EH (cell line): ENCODE measurements around the gene NFIC.
"Not testable (repeated sequence)": the region's sequence is repeated elsewhere in the genome, so short reads cannot be mapped to it uniquely, and the experiment has no call there.

Experiments used
- DNase-seq: peaks from one replicate; pipeline ENCODE4 v3.0.0-alpha.2; 2015; ENCODE audit warnings: low read depth

The NFIC gene

DNA sequence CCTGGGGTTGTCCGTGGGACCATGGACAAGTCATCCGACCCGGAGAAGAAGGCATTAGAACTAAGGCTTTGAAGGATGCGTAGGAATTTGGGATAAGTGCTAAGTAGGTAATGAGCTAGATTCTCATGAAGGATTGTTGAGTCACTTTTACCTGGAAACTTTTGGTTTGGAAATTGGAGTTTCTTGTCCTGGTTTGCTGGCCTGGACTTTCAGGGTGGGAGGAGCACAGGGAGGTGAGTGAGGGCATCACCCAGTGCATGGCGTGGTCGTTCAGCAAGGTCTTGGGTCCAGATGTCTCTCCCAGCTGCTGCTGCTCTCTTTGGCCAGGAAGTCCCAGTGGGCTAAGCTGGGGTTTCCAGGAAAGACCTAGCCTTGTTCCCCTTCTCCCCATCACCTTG, 7.6 kb downstream of the NFIC start:
- no peak for DNase-seq

DNA sequence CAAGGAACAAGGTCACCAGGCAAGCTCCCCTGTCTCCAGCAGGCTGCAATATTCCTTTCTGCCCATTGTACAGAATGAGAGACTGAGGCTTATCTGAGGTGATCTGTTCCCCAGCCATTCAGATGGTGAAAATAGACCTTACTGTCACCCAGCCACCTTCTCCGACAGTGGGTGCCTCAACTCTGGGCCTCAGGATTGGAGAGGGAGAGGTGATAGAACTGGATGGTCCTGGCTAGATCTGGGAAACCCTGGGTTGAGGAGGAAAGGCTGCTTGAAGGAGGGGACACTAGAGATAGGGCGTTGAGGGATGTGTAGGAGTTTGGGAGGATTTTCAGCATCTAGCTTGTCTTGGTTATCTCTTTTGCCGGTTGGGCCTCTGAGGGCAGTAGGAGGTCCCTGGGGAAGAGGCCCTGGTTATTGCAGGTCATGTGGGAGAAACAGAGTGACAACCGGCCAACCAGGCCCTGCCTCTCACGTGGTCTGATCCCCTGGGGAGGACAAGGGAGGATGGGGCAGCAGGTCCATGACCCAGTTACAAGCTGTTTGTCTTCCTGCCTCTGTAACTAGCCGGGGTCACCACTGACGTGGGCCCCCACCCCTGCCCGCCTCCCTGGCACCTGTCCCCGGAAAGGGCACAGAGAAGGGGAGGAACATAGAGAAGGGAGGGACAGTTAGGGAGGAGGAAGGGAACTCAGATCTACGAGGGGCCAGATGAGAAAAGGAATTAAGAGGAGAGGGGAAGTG, 8.2 kb downstream of the NFIC start:
- DNase-seq: no peak

DNA sequence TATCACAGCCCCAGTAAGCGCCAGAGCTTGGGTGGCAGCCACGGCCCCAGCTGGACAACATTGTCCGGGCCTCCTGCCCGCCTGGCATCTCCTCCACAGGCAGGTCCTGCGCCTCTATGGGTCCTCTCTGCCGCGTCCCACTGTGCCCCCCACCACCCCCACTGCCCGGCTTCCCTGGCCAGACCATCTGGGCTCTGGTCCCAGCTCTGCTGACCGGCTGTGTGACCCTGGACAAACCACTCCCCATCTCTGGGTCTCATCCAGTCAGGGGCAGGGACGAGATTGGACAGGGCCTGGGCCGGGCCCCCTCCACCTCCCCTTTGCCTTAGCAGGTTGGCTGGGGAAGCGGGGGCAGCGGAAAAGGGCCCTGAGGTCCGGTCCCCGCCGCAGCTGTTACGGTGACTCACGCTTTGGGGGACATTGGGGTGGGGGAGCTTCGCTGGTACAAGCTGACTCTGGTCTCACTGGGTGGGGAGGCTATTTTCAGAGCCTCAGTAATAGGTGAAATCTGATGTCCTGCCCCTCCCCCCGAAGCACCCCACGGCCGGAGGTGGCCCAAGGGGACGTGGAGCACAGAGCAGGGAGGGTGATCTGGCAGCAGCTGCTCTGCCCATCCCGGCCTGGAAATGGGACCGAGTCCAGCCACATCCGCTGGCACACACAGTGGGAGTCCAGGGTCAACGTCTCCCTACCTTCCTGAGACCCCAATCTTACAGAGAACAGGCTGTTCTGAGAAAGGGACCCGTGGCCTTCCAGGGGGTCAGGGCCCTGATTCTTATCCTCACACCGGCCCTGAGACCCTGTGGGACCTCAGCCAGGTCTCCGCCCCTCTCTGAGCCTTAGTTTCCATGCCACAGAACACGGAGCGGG, 9.1 kb downstream of the NFIC start:
- peak; percentile 76 for DNase-seq

DNA sequence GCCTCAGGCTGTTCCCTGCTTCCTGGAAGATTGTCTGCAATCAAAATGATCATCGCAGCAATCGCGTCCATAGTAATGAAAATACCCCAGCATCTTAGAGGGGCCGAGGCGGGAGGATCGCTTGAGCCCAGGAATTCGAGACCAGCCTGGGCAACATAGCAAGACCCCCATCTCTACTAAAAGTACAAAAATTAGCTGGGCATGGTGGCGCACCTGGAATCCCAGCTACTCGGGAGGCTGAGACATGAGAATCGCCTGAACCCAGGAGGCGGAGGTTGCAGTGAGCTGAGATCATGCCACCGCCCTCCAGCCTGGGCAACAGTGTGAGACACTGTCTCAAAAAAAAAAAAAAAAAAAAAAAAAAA, 9.7 kb downstream of the NFIC start:
- DNase-seq: not testable (repeated sequence)

DNA sequence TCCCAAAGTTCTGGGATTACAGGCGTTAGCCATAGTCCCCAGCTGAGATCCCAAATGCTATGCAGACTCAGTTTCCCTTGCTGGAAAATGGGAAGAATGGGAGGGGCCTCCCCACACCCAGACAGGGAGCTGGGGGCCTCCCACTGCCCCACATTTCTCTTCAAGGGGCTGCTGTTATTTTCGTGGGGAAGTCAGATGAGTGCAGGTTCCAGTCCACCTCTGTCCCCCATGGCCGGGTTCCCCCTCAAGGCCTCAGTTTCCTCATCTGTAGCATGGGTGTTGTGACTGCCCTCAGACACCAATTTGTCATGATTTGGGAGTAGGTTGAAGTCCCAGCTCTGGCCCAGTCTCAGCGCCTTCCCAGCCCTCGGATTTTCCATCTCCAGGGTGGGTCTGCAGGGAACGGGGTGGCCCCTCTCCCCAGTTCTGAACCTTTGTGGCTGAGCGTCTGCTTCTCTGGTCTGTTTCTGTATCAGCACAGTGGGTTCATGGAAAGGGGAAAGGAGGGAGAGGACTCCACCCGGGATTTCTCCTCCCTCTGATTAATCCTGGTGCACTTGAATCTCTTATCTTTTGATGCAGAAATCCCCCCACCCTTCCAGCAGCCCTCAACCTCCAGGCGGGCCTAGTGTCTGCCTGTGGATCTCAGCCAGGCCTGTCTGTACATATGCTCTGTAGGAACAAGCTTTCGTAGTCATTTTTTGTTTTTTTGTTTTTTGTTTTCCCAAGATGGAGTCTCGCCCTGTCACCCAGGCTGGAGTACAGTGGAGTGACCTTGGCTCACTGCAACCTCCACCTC, 12.2 kb downstream of the NFIC start:
- no peak for DNase-seq

DNA sequence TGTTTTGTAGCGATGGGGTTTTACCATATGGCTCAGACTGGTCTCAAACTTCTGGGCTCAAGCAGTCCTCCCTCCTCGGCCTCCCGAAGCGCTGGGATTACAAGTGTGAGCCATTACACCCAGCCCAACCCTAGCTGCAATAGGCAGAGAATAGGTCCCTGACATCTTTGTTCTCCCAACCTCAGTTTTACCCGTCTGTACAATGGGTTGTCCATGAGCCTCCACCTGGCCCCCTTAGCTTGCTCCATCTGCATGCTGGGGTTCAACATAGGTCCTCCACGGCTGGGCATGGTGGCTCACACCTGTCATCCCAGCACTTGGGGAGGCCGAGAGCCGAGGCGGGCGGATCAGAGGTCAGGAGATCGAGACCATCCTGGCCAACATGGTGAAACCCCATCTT, 14.4 kb downstream of the NFIC start:
- no peak for DNase-seq

DNA sequence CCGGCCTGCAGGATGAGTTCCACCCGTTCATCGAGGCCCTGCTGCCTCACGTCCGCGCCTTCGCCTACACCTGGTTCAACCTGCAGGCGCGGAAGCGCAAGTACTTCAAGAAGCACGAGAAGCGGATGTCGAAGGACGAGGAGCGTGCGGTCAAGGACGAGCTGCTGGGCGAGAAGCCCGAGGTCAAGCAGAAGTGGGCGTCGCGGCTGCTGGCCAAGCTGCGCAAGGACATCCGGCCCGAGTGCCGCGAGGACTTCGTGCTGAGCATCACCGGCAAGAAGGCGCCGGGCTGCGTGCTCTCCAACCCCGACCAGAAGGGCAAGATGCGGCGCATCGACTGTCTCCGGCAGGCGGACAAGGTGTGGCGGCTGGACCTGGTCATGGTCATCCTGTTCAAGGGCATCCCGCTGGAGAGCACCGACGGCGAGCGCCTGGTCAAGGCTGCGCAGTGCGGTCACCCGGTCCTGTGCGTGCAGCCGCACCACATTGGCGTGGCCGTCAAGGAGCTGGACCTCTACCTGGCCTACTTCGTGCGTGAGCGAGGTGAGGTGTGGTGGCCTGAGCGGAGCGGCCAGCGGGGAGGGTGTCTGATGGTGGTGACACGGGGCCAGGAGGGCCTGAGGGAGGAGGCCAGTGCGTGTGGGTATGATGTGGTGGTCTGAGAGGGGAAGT, 15.5 kb downstream of the NFIC start:
- DNase-seq: no peak

DNA sequence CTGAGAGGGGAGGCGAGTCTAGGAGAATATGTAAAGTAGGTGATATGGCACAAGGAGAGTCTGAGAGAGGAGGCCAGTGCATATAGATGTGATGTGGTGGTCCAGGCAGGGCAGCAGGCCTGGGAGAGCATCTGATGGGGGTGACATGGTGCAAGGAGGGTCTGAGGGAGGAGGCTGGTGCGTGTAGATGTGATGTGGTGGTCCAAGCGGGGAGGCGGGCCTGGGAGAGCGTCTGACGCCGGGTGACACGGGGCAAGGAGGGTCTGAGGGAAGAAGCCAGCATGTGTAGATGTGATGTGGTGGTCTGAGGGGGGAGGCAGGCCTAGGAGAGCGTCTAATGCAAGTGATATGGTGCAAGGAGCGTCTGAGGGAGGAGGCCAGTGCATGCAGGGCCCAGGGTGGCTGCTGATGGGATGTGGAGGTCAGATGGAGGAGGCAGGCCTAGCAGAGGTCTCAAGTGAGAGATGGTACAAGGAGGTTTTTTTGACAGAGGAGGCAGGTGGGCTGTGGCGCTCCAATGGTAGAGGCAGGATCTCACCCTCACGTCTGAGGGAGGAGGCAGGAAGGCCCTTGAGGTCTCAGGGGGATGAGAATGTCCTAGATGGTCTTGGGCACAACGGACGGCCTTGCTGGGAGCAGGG, 16.2 kb downstream of the NFIC start:
- no peak for DNase-seq

DNA sequence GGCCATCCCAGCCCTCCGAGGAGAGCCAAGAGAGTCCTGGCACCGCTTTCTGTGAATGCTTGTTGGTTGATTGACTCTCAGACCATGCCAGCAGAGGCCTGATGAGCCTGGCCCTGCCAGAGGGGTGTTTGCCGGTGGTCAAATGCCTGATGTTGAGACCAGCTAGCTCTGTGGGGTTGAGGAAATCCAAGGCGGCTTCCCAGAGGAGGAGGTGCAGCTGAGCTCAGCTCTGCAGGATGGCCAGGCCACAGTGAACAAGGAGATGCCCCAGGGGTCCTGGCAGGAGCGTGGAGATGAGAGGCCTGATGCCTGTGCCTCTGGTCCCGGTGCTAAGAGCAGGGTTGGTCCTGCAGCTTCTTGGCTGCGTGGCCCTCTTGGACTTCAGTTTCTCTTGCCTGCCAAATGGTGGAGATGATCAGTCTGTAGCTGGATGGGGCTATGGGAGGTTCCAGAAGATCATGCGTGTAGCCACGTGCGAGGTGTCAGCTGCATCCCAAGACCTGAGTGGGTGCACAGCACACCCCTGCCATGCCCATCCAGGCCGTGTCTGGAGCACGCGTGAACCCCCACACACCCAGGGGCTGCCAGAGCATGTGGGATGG, 16.8 kb downstream of the NFIC start:
- no peak for DNase-seq

DNA sequence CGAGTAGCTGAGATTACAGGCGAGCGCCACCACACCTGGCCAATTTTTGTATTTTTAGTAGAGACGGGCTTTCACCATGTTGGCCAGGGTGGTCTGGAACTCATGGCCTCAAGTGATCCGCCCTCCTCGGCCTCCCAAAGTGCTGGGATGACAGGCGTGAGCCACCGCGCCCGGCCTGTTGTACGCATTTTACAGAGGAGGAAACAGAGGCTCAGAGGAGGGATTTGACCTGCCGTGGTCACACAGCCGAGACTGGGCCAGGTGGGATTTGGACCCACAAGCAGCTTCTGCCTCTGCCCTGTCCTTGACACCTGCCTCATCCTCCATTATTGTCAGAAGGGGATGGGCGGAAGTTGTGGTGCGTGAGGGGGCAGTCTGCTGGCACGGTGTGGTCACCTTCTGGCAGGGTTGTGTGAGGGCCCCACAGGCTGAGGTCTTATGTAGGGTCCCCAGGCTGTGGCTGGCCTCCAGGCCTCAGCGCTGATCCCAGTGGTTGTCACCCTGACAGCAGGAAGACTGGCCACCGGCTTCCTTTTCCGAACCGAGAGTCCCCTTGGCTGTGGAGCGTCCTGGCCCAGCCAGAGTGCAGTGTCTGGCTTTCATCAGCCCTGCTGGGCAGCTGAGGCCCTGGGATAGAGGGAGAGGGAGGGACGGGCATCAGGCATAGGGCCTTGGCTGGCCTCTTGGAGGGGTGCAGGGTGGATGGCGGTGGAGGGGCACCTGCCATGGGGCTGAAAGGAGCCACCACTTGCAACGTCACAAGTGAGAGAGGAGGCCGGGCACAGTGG, 20.3 kb downstream of the NFIC start:
- no peak for DNase-seq

DNA sequence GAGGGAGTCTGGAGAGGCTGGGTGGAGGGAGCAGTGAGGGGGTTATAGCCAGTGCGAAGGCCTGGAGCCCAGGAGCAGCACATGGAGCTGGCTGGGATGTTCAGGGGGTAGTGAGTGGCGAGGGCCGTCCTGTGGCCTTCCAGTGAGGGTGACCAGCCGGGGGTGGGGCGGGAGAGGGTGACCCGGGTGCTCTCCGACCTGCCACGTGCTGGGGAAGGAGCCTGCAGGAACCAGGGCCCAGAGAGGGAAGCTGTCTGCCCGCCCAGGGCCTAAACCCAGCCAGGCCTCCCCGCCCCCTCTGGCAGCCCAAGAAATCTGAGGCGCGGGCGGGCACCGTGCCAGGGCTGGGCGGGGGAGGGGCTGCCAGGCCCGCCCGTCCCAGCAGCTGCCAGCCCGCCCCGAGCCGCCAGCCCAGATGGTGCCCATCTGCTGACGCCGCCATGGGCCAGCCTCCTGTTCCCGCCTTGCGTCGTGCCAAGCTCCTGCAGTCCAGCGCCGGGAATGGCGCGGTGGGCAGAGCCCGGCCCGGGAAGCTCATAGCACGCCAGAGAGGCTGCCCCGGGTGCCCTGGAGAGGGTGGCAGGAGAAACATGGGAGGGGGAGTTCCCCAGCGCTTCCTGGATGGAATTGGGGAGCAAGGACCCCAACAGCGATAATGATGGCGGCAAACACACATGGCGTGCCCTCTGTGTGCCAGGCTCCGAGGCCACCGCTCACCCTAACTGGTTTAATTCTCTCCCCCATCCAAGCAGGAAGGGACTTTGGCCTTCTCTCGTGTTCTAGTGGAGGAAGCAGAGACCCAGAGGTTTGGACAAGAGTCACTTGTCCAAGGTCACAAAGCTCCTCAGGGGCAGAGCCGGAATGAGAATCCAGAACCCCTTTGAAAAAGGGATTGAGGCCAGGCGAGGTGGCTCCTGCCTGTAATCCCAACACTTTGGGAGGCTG, 21.5 kb downstream of the NFIC start:
- DNase-seq: peak; percentile 63

DNA sequence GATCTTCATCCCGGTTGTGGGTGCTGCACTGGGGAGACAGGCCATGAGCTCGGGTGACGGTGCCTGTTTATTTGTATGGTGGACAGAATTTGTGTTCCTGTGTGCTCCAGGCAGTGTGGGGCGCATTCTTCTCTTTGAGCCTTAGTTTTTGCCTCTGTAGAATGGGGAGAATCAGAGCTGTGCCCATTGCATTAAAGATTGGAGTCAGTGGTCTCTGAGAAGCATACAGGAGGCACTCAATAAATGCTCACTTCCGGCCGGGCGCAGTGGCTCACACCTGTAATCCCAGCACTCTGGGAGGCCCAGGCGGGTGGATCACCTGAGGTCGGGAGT, 23.0 kb downstream of the NFIC start:
- no peak for DNase-seq

DNA sequence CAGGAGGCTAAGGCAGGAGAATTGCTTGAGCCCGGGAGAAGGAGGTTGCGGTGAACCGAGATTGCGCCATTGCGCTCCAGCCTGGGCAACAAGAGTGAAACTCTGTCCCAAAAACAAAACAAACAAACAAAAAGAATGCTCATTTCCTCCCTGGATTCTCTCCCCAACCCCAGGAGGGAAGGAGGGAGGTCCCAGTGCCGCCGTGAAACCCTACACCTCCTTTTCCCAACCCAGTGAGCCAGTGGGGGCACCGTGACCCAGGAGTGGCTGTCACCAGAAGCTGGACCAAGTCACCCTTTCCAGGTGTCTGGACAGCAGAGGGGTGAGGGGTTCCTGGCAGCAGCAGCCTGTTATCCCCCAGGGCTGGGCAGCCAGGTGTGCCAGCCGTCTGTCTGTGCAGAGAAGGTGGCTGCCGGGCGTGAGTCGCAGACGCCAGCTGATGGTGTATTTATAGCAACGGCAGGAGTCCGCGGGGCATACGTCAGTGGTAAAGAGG, 23.5 kb downstream of the NFIC start:
- DNase-seq: peak; percentile 75

DNA sequence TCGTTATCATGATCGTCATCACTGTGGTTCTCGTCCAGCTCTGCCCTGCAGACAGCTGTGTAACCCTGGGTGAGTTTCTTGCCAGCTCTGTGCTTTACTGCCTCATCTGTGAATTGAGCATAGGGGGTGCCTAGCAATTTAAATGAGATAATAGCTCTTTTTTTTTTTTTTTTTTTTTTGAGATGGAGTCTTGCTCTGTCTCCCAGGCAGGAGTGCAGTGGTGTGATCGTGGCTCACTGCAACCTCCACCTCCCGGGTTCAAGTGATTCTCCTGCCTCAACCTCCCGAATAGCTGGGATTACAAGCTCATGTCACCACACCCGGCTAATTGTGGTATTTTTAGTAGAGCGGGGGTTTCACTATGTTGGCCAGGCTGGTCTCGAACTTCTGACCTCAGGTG, 25.5 kb downstream of the NFIC start:
- DNase-seq: not testable (repeated sequence)

DNA sequence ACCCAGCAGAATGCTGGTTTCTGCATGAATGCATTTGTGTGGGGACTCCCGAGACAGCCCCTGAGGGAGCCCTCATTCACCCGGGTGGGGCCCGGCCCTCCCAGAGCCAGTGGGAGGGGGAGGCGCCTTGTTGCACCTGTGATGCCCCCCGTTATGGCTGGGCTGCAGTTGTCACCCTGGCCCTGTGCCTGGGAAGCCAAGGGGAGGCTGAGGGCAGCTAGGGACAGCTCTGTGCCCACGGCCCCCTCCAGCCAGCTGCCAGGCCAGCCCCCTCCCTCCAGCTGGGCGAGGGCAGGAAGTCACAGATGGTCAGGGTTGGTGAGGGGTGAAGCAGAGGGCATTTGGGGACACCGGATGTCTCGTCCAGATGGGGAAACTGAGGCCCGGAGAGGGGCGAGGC, 26.1 kb downstream of the NFIC start:
- no peak for DNase-seq

DNA sequence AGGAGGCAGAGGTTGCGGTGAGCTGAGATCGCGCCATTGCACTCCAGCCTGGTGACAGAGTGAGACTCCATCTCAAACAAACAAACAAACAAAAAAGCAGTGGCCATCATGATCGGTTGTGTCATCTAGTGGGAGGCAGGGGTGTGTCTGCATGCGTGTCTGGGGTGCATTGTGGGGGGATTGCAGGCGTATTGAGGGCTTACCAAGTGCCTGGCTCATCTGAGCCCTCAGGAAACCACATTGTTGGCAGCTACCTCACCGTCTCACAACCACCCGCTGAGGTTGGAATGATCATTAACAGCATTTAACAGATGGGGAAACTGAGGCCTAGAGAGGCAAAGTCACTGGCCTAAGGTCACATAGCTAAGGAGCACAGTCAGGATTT, 30.5 kb downstream of the NFIC start:
- DNase-seq: no peak

DNA sequence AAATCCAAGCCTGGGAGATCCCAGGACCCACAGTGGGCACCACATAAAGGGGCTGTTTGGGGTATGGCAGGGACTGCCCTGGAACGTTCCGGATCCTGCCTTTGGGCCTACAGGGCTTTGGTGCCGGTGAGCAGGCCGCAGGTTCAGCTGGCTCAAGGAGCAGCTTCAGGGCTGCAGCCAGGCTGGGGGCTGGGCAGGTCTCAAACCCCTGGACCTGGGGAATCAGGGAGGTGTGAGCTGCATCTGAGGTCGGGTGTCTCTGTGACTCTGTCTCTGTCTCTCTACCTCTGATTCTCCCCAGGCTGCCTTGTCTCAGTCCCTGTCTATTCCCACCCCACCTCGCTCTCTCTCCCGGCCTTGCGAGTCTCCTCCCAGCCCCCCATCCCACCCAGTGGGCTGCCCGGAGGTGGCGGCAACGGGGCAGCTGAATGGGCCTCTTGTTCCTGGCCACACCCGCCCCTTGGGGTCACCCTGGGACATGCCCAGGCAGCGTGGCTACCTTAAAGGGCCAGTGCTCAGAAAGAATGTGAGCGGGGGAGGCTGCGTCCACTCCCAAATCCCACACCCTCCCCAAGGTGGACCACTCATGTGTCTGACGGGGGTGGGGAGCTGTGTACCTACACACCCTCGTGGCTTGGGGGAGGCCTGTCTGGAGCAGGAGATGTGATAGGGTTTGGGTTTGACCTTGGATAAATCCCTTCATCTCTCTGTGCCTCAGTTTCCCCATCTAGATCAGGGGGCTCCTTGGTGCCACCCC, 31.1 kb downstream of the NFIC start:
- DNase-seq: no peak

DNA sequence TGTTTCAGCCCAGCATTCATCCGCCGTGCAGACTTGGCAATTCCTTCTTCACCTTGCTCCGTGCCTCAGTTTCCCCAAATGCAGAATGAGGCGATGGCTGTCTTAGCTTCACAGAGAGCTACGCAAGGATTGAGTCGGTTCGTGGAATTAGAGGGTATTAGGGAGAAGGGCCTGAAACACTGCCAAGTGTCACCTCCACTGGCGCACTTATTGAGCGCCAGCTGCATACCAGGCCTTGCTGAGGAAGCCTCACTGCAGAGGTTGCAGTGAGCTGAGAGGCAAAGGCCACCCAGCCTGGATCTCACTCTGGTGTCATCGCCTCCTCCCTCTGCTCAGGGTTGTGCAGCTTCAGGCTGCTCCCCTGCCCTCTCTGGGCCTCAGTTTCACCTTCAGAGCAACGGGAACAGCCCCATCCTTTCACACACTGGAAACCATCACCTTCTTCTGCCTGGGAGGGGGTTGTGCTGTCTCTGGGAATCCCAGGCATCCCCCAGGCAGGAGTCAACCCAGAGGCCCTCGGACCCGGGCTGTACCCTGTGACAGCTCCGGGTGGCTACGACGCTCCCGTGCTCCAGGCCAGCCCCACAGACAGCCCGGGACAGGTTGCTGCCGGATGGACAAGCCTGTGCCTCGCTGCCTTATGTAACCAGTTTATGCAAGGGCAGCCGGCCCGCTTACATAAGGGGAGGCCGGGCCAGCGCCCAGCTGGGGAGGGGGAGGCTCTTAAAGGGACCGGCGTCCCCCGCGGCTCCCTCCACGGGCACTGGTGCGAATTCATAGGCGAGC, 31.9 kb downstream of the NFIC start:
- DNase-seq: no peak
